GM06990 (cell line): ENCODE data around the gene CLIC3.
"Not testable (repeated sequence)": the region's sequence is repeated elsewhere in the genome, so short reads cannot be mapped to it uniquely, and the experiment has no call there.

Source experiments
- DNase-seq: peaks from one replicate; pipeline ENCODE4 v3.0.0-alpha.2; 2011; ENCODE audit not compliant: insufficient read length; ENCODE audit errors: extremely low read depth
- H3K27me3 ChIP-seq: replicated peaks from 2 replicates; pipeline ENCODE4 v1.6.0; 2011; ENCODE audit warnings: low read length; ENCODE audit not compliant: control insufficient read depth, insufficient read depth
- H3K36me3 ChIP-seq: 2 replicates; pipeline ENCODE4 v1.5.1; 2011; ENCODE audit warnings: low read length; ENCODE audit not compliant: control insufficient read depth, insufficient read depth
- H3K4me3 ChIP-seq: replicated peaks from 2 replicates; pipeline ENCODE4 v1.5.1; 2011; ENCODE audit warnings: low read depth, mild to moderate bottlenecking, control low read depth, low read length
- TF ChIP-seq, protein P1 (sequence below): IDR thresholded peaks from 2 replicates; pipeline ENCODE4 v1.5.1; 2011; ENCODE audit warnings: low read length, control low read depth, mild to moderate bottlenecking, inconsistent platforms; ENCODE audit not compliant: insufficient read depth, poor library complexity, severe bottlenecking

The CLIC3 gene

DNA sequence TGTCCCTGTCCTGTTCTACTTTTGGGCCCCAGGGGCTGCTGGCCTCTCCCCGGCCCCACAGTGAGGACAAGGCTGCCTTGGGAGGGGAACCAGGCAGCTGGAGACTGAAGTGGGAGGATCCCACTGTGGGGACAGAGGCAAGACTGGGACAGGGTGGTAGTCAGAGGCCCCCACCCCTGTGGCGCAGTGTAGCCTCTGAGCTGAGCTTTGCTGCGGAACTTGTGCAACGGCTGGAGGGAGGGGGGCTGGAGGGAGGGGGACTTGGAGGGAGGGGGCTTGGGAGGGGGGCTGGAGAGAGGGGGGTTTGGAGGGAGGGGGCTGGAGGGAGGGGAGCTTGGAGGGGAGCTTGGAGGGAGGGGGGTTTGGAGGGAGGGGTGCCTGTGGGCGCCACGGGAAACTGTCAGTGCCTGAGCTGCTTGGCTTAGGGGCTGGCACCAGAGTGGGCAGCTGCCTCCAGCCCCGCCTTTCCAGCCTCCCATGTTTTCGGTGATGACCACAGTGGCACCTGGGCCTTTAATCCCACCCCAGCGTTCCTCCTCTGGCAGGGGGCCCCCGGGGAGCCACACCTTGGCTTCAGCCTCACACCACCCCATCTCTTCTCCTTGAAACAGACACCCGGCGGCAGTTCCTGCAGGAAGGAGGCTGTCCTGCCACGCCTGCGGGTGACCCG is 37.8 kb upstream of the CLIC3 start:
- no peak for DNase-seq
- Histone ChIP-seq H3K27me3 (no peaks in the 10 kb centered on the region), H3K36me3 (no peaks in the 10 kb centered on the region), H3K4me3 (peak overlapping the region; percentile 51)
- TF ChIP-seq, protein P1, sequence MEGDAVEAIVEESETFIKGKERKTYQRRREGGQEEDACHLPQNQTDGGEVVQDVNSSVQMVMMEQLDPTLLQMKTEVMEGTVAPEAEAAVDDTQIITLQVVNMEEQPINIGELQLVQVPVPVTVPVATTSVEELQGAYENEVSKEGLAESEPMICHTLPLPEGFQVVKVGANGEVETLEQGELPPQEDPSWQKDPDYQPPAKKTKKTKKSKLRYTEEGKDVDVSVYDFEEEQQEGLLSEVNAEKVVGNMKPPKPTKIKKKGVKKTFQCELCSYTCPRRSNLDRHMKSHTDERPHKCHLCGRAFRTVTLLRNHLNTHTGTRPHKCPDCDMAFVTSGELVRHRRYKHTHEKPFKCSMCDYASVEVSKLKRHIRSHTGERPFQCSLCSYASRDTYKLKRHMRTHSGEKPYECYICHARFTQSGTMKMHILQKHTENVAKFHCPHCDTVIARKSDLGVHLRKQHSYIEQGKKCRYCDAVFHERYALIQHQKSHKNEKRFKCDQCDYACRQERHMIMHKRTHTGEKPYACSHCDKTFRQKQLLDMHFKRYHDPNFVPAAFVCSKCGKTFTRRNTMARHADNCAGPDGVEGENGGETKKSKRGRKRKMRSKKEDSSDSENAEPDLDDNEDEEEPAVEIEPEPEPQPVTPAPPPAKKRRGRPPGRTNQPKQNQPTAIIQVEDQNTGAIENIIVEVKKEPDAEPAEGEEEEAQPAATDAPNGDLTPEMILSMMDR, result no peak

DNA sequence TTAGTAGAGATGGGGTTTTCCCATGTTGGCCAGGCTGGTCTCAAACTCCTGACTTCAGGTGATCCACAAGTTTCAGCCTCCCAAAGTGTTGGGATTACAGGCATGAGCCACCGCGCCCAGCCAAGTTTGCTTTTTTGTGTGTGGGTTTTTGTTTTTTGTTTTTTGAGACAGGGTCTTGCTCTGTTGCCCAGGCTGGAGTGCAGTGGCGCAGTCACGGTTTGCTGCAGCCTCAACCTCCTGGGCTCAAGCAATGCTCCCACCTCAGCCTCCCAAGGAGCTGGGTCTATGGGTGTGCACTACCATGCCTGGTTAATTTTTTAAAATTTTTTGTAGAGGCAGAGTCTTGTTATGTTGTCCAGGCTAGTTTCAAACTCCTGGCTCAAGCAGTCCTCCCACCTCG is 37.1 kb upstream of the CLIC3 start:
- not testable (repeated sequence) for DNase-seq, H3K27me3 ChIP-seq, H3K36me3 ChIP-seq
- peak overlapping the region; percentile 51 for H3K4me3 ChIP-seq

DNA sequence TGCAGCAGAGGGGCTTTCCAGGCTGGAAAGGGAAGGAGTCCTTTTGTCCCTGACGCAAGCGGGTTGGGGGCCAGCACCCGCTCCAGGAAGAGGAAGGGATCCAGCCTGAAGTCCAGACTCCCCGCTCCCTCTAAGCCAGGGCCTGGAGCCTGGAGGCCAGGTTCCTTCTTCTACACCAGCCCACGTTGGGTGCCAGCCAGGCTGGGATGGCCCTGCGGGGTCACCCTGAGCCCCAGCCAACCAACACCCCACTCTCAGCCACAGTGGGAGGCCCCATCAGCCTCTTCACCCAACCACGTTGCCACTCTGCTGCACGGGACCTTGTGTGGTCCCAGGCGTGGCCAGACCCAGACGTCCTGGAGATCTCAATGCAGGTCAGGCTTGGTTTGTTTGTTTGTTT is 36.5 kb upstream of the CLIC3 start:
- H3K27me3 ChIP-seq, result no peaks in the 10 kb centered on the region
- DNase-seq, result peak; percentile 69
- TF ChIP-seq, protein P1, result no peak

DNA sequence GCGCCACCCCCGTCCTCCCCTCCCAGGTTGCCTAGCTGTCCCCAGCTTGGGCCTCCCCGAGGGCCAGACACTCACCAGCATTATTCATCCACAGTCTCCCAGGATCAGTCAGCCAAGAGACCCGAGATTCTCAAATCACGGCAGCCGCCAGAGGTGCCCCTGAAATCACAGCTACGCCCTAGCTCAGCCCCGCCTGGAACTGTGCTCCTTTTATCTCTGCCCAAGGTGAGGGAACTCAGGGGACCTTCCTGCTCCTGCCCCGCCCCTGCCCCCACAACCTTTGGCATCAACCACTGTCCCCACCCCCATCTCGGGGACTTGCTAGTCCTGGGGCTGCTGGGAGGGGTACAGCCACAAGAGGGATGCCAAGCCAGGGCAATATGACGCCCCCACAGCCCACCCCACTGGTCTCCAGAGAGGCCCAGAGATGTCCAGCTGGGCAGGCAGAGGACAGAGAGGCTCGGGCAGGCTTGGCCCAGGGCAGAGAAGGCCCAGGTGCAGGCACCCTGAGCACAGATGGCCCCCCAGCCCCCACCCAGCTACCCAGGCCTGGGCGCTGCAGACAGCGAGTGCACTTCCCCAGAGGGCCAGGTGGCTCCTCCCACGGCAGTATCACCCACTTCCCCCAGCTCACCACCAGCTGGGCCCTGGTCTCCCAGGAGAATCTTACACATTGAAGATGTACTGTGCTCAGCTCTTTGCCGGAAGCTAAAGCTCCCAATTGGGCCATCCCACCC is 35.7 kb upstream of the CLIC3 start, which contains the start of gene FUT7:
TSS of gene FUT7 (minus strand) at position 185 of the 737 bp plus-strand sequence. CDS start at position 88, 97 bp downstream.
- TF ChIP-seq, protein P1, result no peak
- Histone ChIP-seq H3K36me3 (no peaks in the 10 kb centered on the region), H3K4me3 (peak within 1 kb of the TSS; percentile 51), H3K27me3 (no peaks in the 10 kb centered on the region)
- peak; percentile 70 for DNase-seq

More for the DNA sequence above, 36.5 kb upstream of the CLIC3 start:
- no peaks in the 10 kb centered on the region for H3K36me3 ChIP-seq
- peak overlapping the region; percentile 51 for H3K4me3 ChIP-seq

DNA sequence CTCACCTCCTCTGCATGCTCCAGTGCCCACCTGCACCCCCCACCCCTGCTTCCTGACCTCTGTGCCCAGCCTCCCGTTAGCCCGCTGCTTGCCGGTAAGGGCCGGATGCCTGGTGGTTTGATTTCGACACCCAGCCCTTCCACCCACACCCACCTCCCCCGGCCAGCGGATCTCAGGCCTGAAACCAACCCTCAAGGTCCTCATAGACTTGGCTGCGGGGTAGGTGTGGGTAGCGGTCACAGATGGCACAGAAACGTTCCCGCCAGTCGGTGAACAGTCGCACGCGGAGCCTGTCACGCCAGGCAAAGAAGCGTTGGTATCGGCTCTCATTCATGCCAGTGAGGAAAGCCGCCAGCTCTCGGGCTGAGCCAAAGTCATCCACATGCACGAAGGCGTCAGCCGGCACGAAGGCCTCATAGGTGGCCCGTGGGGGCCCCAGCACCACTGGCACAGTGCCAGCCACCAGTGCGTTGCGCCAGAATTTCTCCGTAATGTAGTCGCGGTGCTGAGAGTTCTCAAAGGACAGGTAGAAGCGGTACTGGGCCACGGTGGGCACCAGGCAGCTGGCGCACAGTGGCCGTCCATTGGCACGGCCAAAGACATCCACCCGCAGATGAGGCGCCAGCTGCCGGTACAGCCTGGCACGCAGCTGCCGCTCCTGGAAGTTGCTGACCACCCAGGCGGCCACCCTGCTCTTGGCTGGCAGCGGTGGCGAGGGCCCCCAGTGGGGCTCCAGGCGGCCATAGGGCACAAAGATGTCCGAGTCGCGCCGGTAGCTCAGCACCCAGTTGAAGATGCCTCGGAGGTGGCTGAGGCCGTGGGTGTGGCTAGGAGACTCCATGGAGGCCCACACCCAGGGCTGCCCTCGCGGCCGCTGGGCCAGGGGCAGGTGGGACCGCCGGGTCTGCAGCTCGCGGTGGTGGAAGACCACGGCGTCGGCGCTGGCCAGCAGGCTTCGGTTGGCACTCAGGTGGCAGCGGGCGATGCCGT is 34.5 kb upstream of the CLIC3 start:
- TF ChIP-seq, protein P1, result no peak
- H3K4me3 ChIP-seq, result peak overlapping the region; percentile 51
- peak; percentile 81 for DNase-seq
- H3K27me3 ChIP-seq, result no peaks in the 10 kb centered on the region; the same call in 1 of the 2 replicates
- no peaks in the 10 kb centered on the region for H3K36me3 ChIP-seq
